HEK293 (cell line): Measurements from ENCODE around the gene TAF11L4.
"Not testable (repeated sequence)": the region's sequence is repeated elsewhere in the genome, so short reads cannot be mapped to it uniquely, and the experiment has no call there.

ENCODE experiments used
- CTCF ChIA-PET: fragments of 350-600 bp; formaldehyde crosslinking; extraction: SDS; loops from one replicate; lab custom pipeline; 2021; ENCODE audit warnings: antibody characterized with exemption; lab: Yijun Ruan, JAX
- POLR2A ChIA-PET: fragments of 300-600 bp; formaldehyde crosslinking; extraction: SDS; loops from one replicate; lab custom pipeline; 2020; ENCODE audit warnings: antibody characterized with exemption, inconsistent platforms; lab: Yijun Ruan, JAX
- H3K27ac ChIP-seq: fragments of 200-500 bp; sonication (Bioruptor generic); 2 replicates; pipeline ENCODE4 v1.5.1; 2014; ENCODE audit warnings: low read depth, low read length, control low read depth, inconsistent platforms; ENCODE audit errors: extremely low read depth
- H3K36me3 ChIP-seq, 2 experiments: fragments of 200-500 bp in 1 of 2; sonication (Bioruptor generic) in 1 of 2; 1 replicate in 1 of 2; 2 replicates in 1 of 2; pipeline ENCODE4 v1.5.1; 2014 to 2017; ENCODE audit warnings: inconsistent platforms in 2 of 2, low read length in 2 of 2; ENCODE audit not compliant: control insufficient read depth in 2 of 2, insufficient read depth in 1 of 2
- H3K4me1 ChIP-seq: fragments of 200-500 bp; sonication (Bioruptor generic); 2 replicates; pipeline ENCODE4 v1.5.1; 2014; ENCODE audit warnings: mild to moderate bottlenecking, low read length, inconsistent platforms; ENCODE audit not compliant: control insufficient read depth, insufficient read depth
- H3K4me3 ChIP-seq: 2 replicates; pipeline ENCODE4 v1.5.1; 2011; ENCODE audit warnings: low read depth, mild to moderate bottlenecking, control low read depth, low read length, moderate library complexity
- H3K9me3 ChIP-seq: fragments of 200-500 bp; sonication (Bioruptor generic); 2 replicates; pipeline ENCODE4 v1.5.1; 2014; ENCODE audit warnings: low read depth, low read length, inconsistent platforms; ENCODE audit not compliant: control insufficient read depth, insufficient read depth

TAF11L4 gene

DNA sequence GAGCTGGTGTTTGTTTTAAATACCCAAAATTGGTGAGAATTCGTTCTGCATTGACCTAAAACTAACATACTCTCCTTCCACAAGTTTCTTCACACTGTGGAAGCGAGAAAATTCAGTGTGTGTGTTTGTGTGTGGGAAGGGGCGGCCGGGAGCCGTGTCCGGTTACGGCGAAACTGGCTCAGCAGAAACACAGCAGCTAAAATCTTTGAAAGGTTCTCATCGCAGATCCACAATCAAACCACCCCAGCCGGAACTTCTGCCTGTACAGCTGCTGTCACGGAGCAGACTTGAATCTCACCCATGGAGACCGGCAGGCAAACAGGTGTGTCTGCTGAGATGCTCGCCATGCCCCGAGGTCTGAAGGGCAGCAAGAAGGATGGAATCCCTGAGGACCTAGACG is 3.3 kb downstream of the TAF11L4 start, which contains the start of gene TAF11L5:
Gene TAF11L5, plus strand, starts transcription at position 301 of the 400 bp plus-strand sequence.
- CTCF ChIA-PET, H3K9me3 ChIP-seq, H3K4me3 ChIP-seq, H3K36me3 ChIP-seq, H3K4me1 ChIP-seq, POLR2A ChIA-PET, H3K27ac ChIP-seq: not testable (repeated sequence)

DNA sequence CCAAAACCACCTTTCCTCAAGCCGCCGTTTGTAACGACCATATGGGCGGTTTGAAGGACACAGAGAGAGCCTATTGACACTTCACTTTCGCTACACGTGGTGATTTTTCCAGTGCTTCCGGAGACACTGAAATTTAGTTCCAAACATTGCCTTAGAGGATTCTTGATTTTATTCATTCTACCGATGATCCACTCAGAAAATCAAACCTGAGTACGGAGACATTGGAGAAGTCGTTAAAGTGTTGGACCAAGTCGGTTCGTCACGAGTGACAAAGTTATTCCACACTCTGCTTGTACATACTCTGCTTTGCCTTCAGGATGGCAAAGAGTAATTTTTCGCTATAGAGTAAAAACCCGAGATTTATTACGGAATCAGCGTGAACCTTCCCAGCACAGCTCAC is 4.9 kb downstream of the TAF11L4 start:
- POLR2A ChIA-PET, CTCF ChIA-PET, H3K4me1 ChIP-seq, H3K27ac ChIP-seq, H3K9me3 ChIP-seq, H3K36me3 ChIP-seq, H3K4me3 ChIP-seq: not testable (repeated sequence)

DNA sequence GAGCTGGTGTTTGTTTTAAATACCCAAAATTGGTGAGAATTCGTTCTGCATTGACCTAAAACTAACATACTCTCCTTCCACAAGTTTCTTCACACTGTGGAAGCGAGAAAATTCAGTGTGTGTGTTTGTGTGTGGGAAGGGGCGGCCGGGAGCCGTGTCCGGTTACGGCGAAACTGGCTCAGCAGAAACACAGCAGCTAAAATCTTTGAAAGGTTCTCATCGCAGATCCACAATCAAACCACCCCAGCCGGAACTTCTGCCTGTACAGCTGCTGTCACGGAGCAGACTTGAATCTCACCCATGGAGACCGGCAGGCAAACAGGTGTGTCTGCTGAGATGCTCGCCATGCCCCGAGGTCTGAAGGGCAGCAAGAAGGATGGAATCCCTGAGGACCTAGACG is 6.8 kb downstream of the TAF11L4 start, which contains the start of gene TAF11L6:
Gene TAF11L6, plus strand, starts transcription at position 301 of the 400 bp plus-strand sequence.
- H3K36me3 ChIP-seq, H3K4me3 ChIP-seq, CTCF ChIA-PET, POLR2A ChIA-PET, H3K9me3 ChIP-seq, H3K27ac ChIP-seq, H3K4me1 ChIP-seq: not testable (repeated sequence)
